Measurements from ENCODE around the gene DNM2.

GRCh38 chr19:10707440-10707839 is 10.4 kb upstream of the DNM2 start:
- TF ChIP-seq POLR2AphosphoS5 (IDR thresholded peaks at IDR 0.05) (no peak), CTCF (IDR thresholded peaks at IDR 0.05) (no peak)
